Lower leg skin (tissue), 3 donors: ENCODE data around the gene C9orf153.

Experiments
- CTCF ChIP-seq, 3 donors: fragments of 450-650 bp; IDR thresholded peaks; one replicate each; pipeline ENCODE4 v1.5.1; 2016; ENCODE audit warnings: antibody characterized with exemption in 3 of 3, mild to moderate bottlenecking in 3 of 3, moderate library complexity in 2 of 3
- POLR2A ChIP-seq, 2 donors: fragments of 450-650 bp; IDR thresholded peaks; one replicate each; pipeline ENCODE4 v1.6.1; 2016 to 2017; ENCODE audit warnings: antibody characterized with exemption in 2 of 2, mild to moderate bottlenecking in 1 of 2, moderate library complexity in 1 of 2

- TF ChIP-seq CTCF (IDR thresholded peaks at IDR 0.05) (no peak), POLR2A (IDR thresholded peaks at IDR 0.05) (no peak)
These were observed 57.8 kb downstream of the C9orf153 start for GRCh38 chr9:86201474-86202337.
